K562 (cell line): Measurements from ENCODE around the gene GAK.

Experiments
- EZH2 ChIP-seq: IDR thresholded peaks from 2 replicates; pipeline ENCODE4 v1.6.1; 2012; ENCODE audit warnings: low read depth, mild to moderate bottlenecking, inconsistent platforms, low read length, borderline replicate concordance
- FOS ChIP-seq: IDR thresholded peaks from 3 replicates; pipeline ENCODE4 v1.6.1; 2011; ENCODE audit not compliant: insufficient read length; ENCODE audit errors: extremely low read depth
- TAF7 ChIP-seq: fragments of 450-650 bp; IDR thresholded peaks from 2 replicates; pipeline ENCODE4 v1.6.1; 2016; ENCODE audit warnings: missing genetic modification characterization, missing compliant biosample characterization
- YY1 ChIP-seq, 3 experiments: IDR thresholded peaks; 2 replicates each; pipeline ENCODE4 v1.6.1; 2011; ENCODE audit warnings: low read length in 2 of 3, mild to moderate bottlenecking in 2 of 3, moderate library complexity in 2 of 3, borderline replicate concordance in 1 of 3, control low read depth in 1 of 3, low read depth in 1 of 3; ENCODE audit not compliant: insufficient read depth in 3 of 3, insufficient replicate concordance in 2 of 3, control insufficient read depth in 1 of 3, insufficient read length in 1 of 3; ENCODE audit errors: extremely low read depth in 1 of 3
- TF ChIP-seq, protein P1 (sequence below): sonication (generic); formaldehyde crosslinking; IDR thresholded peaks from 2 replicates; pipeline ENCODE4 v1.8.0; 2023; ENCODE audit warnings: mild to moderate bottlenecking, missing genetic modification reagents

DNA sequence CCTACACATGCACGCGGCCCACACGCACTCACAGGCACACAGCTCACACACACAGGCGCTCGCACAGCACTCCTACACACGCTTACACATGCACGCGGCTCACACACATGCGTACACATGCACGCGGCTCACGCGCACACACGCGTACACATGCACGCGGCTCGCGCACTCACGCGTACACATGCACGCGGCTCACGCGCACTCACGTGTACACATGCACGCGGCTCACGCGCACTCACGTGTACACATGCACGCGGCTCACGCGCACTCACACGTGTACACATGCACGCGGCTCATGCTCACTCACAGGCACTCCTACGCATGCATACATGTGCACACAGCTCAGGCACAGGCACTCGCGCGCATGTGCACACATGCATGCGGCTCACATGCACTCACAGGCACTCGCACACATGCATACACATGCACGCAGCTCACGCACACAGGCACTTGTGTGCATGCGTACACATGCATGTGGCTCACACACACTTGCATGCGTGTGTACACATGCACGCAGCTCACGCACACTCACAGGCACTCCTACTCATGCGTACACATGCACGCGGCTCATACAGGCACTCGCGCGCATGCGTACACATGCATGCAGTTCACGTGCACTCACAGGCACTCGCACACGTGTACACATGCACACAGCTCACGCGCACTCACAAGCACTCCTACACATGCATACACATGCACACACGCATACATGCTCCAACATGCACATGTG lies 44.9 kb downstream of the GAK start:
- TF ChIP-seq EZH2: no peak
- TF ChIP-seq TAF7 (tag): no peak
- TF ChIP-seq FOS: no peak
- TF ChIP-seq YY1 (IDR thresholded peaks at IDR 0.05; ENCODE audit: borderline replicate concordance in 1 of 3, control insufficient read depth in 1 of 3, extremely low read depth in 1 of 3, insufficient read depth in 3 of 3, insufficient read length in 1 of 3, insufficient replicate concordance in 2 of 3, low read depth in 1 of 3, low read length in 2 of 3): no peak
- TF ChIP-seq, protein P1, sequence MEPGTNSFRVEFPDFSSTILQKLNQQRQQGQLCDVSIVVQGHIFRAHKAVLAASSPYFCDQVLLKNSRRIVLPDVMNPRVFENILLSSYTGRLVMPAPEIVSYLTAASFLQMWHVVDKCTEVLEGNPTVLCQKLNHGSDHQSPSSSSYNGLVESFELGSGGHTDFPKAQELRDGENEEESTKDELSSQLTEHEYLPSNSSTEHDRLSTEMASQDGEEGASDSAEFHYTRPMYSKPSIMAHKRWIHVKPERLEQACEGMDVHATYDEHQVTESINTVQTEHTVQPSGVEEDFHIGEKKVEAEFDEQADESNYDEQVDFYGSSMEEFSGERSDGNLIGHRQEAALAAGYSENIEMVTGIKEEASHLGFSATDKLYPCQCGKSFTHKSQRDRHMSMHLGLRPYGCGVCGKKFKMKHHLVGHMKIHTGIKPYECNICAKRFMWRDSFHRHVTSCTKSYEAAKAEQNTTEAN (CRISPR knock-in tag): no peak
